ENCODE measurements around the gene ZNF653. TPM values are rescaled to one million over a fixed set of nuclear protein-coding genes. Genes with fewer than 3 reads are reported as not detected.

The ZNF653 gene
- total and polyA plus RNA-seq, 2 of the 8 experiments (the other 6 are each of a cell fraction or from before 2014, with no cell fraction given) = 7.0 to 7.9 TPM

GRCh38 chr19:11485245-11485837 is 20.3 kb downstream of the ZNF653 start:
- Histone ChIP-seq H3K79me1 (ENCODE audit: low read depth, low read length) (no peaks in the 10 kb centered on the region), H3K23me2 (ENCODE audit: low read depth, low read length) (no peaks in the 10 kb centered on the region; the same call in 1 of the 2 replicates), H3K23ac (ENCODE audit: insufficient read length) (no peak overlapping the region), H2AFZ (ENCODE audit: low read length) (no peak overlapping the region), H3K27ac (ENCODE audit: low read depth, low read length) (no peak overlapping the region), H3K4me1 (replicated peaks in 1 of 4; ENCODE audit: control insufficient read depth in 3 of 4, insufficient read depth in 4 of 4, low read length in 3 of 4) (peaks cover 0 to 13% (median 5%) of the 10 kb centered on the region in 4 experiments; a peak in 4 of 7 replicates), H3K18ac (ENCODE audit: extremely low read depth, low read length) (no peak overlapping the region; the same call in 1 of the 2 replicates), H4K91ac (replicated peaks; ENCODE audit: insufficient read length, low read length) (no peak overlapping the region), H3K9me3 (ENCODE audit: insufficient read depth in 2 of 2, low read depth in 1 of 2, low read length in 1 of 2) (no peaks in the 10 kb centered on the region), H3K36me3 (ENCODE audit: control insufficient read depth in 2 of 4, insufficient read depth in 4 of 4, low read length in 3 of 4) (no peaks in the 10 kb centered on the region; a peak in 1 of 8 replicates), H4K5ac (ENCODE audit: insufficient read length, low read depth, low read length) (no peak overlapping the region), H3K56ac (replicated peaks; ENCODE audit: insufficient read length, low read depth, low read length) (no peak overlapping the region), H3K79me2 (ENCODE audit: control insufficient read depth in 1 of 2, insufficient read depth in 2 of 2, low read length in 2 of 2) (no peaks in the 10 kb centered on the region), H3K4me2 (ENCODE audit: insufficient read depth in 1 of 2, low read depth in 2 of 2, low read length in 2 of 2) (no peak overlapping the region), H2BK15ac (ENCODE audit: low read length) (no peak overlapping the region), H4K20me1 (replicated peaks in 1 of 2; ENCODE audit: control insufficient read depth in 1 of 2, insufficient read depth in 2 of 2, low read length in 2 of 2) (peaks cover 0 to 9% of the 10 kb centered on the region in 2 experiments), H2BK20ac (ENCODE audit: low read length) (no peak overlapping the region), H3K4ac (replicated peaks; ENCODE audit: insufficient read length, low read depth, low read length) (no peak overlapping the region), H2BK12ac (ENCODE audit: low read depth, low read length) (no peak overlapping the region), H2AK5ac (ENCODE audit: low read depth, low read length) (no peak overlapping the region), H2BK120ac (replicated peaks; ENCODE audit: low read depth, low read length) (no peak overlapping the region), H3K27me3 (replicated peaks in 1 of 4; ENCODE audit: control insufficient read depth in 3 of 4, extremely low read depth in 1 of 4, insufficient read depth in 3 of 4, low read length in 3 of 4) (peaks cover 13 to 17% (median 15%) of the 10 kb centered on the region in 4 experiments), H3K14ac (ENCODE audit: insufficient read length) (no peak overlapping the region), H3K4me3 (ENCODE audit: extremely low read depth in 1 of 4, insufficient read depth in 2 of 4, low read depth in 3 of 4, low read length in 4 of 4) (no peak overlapping the region), H4K8ac (ENCODE audit: extremely low read depth, insufficient read depth, low read length) (no peak overlapping the region), H3K9ac (replicated peaks in 1 of 4; ENCODE audit: extremely low read depth in 1 of 4, low read depth in 3 of 4, low read length in 3 of 4) (no peak overlapping the region), H2BK5ac (ENCODE audit: low read depth, low read length) (no peak overlapping the region)
- WGBS, 2 experiments (ENCODE audit: extremely low coverage in 1 of 2, insufficient coverage in 1 of 2, insufficient read length in 1 of 2, insufficient replicate concordance in 2 of 2, low coverage in 1 of 2, low lambda C conversion rate in 2 of 2, missing lambda C conversion rate in 1 of 2) = 87% methylated on average over 13 of the region's 13 CpGs; no CpG with 5 or more reads in 1 of the 2 experiments
- FAIRE-seq = no peak
- DNase-seq (ENCODE audit: low read depth in 1 of 2, low spot score in 2 of 2) = no peak
- CTCF ChIA-PET (ENCODE audit: partially characterized antibody) = interaction anchor here (0.7 to 6.4 kb wide), 12 partner anchors 10 to 266 kb away, joined by 3 to 37 read pairs (median 4); partner anchors contain the start of genes CCDC159 and TMEM205
- POLR2A ChIA-PET (ENCODE audit: partially characterized antibody) = no interaction called here
- TF ChIP-seq POLR2A (IDR thresholded peaks at IDR 0.05; ENCODE audit: control extremely low read depth in 1 of 2, low read depth in 2 of 2, low read length in 2 of 2) (no peak), RAD21 (IDR thresholded peaks at IDR 0.05 in 1 of 2, conservative IDR thresholded peaks at IDR 0.05 in 1 of 2; ENCODE audit: low read depth in 2 of 2, low read length in 2 of 2) (no peak), TAF1 (IDR thresholded peaks at IDR 0.05; ENCODE audit: low read depth, low read length) (no peak), ASH2L (IDR thresholded peaks at IDR 0.05; ENCODE audit: low read length) (no peak), GTF2F1 (IDR thresholded peaks at IDR 0.05; ENCODE audit: borderline replicate concordance, low read depth, low read length) (no peak), TEAD4 (IDR thresholded peaks at IDR 0.05; ENCODE audit: low read depth, low read length) (no peak), JUN (IDR thresholded peaks at IDR 0.05; ENCODE audit: low read depth, low read length) (no peak), MAFK (IDR thresholded peaks at IDR 0.05; ENCODE audit: low read depth, low read length) (no peak), CREB1 (IDR thresholded peaks at IDR 0.05) (no peak), KDM5A (IDR thresholded peaks at IDR 0.05; ENCODE audit: low read length) (no peak), EZH2 (IDR thresholded peaks at IDR 0.05; ENCODE audit: low read depth, low read length, severe bottlenecking) (no peak), RBBP5 (IDR thresholded peaks at IDR 0.05; ENCODE audit: borderline replicate concordance, low read depth, low read length) (no peak), POU5F1 (IDR thresholded peaks at IDR 0.05; ENCODE audit: low read depth, low read length) (no peak)
